ENCODE data around the gene SERHL2.
"Not testable (repeated sequence)": the region's sequence is repeated elsewhere in the genome, so short reads cannot be mapped to it uniquely, and the experiment has no call there.

SERHL2 gene, protein sequence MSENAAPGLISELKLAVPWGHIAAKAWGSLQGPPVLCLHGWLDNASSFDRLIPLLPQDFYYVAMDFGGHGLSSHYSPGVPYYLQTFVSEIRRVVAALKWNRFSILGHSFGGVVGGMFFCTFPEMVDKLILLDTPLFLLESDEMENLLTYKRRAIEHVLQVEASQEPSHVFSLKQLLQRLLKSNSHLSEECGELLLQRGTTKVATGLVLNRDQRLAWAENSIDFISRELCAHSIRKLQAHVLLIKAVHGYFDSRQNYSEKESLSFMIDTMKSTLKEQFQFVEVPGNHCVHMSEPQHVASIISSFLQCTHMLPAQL

DNA sequence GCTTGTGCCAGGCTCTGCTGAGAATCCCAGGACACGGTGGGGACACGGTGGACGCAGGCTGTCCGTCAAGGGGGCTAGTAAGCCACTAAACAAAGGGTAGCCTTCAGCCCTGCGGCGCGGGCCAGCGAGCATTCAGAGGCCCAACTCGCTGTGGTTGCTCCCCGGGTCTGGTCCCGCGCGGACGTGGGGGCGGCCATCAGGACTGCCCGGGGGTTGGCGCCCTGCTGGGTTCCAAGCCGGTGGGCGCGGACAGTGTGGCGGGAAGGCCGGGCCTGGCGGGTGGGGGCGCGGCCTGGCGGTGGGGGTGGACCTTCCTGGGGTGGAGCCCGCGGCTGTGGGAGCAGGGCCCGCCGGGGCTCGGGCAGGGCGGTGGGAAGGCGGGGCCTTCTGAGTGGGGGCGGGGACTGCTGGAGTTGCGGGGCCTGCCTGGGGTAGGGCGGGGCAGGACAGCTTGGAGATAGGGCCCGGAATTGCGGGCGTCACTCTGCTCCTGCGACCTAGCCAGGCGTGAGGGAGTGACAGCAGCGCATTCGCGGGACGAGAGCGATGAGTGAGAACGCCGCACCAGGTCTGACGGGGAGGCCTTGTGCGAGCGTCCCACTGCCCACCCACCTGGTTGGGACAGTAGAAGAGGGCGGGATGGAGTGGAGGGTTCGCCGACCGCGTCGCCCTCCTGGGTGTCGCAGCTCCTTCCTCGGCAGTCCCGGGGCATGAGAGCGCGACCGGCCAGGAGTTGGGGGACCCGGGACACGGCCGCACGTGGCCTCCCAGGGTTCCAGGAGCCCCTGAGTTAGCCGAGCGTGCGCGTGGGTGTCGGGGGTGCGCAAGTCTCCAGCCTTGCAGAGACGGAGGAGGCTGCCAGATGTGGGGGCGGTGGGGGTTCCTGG lies at the start of gene SERHL2:
Gene SERHL2 (plus strand): TSS at position 482 of the 887 bp plus-strand sequence. CDS start 65 bp downstream, at position 547.
- peak; percentile 48 for DNase-seq

DNA sequence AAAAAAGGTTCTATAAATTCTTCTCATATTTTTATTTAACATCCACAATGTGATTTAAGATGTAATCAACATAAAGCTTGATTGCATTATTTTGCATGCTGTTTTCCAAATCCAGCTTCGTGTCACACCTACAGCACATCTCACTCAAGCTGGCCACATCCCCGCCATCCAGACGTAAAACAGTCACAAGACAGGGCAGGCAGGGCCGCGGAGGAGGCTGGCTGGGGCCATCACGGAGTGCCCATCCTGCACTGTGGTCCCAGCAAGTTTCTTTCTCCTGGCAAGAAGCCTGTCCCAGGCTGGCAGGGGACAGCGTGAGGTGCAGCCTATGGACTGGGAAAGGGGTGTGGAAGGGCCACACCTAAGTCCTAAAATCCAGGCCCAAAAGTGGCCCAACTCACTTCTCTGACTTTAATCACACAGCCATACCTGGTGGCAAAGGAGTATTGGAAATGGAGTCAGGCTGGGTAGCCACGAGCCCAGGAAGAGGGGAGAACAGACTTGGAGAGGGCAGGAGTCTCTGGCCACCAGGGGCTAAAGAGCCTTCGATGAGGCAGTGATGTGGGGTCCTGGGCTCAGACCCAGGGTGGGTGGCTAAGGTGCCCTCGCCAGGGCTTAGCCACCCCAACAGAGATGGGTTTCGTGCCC lies 45.3 kb upstream of the SERHL2 start:
- not testable (repeated sequence) for DNase-seq

DNA sequence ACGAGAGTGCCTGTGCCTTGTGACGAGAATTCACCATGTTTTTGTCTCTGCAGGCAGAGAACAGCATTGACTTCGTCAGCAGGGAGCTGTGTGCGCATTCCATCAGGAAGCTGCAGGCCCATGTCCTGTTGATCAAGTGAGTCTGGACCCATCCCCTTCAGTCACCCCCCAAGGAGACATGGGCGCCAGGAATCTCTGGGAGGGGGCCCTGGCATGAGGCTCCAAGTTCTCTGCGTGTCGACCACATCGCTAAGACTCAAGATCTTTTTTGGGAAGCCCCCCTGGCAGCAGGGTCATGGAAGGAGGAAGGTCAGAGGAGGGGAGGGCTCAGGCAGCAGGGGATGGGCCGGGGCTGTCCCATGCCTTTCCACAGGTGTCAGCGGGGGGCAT lies 44.8 kb upstream of the SERHL2 start:
- DNase-seq: not testable (repeated sequence)

DNA sequence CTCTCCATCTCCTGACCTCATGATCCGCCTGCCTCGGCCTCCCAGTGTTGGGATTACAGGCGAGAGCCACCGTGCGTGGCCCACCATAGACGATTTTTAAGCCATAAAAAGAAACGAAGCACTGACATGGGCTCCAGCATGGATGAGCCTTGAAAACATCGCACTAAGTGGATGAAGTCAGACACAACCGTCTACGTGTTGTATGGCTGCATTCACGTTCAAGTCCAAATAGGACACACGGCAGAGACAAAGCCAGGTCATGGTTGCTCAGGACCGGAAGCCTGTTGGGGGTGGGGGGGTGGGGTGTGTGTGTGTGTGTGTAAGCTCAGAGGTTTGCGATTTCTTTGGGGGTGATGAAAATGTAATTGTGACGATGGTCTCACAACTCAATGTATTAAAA lies 44.2 kb upstream of the SERHL2 start:
- DNase-seq: no peak

DNA sequence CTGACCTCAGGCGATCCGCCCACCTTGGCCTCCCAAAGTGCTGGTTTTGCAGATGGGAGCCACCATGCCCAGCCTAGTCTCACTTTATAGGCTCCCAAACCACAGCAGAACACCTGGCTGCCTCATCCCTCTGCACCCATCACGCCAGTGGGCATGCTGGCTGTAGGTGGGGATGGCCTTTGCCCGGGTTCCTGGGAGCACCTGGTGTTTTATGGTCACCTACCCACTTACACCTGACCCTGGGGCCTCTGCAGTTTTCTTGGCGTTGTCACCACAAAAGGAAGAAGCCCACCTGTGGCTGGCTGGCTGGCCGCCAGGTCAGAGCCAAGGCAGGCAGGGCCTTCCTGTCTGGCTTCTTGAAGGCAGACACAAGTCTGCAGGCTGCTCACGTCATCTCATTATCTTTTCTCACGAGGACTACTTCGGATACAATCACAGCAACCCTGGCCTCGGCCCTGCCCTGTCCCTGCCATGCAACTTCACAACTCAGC lies 42.3 kb upstream of the SERHL2 start:
- no peak for DNase-seq

DNA sequence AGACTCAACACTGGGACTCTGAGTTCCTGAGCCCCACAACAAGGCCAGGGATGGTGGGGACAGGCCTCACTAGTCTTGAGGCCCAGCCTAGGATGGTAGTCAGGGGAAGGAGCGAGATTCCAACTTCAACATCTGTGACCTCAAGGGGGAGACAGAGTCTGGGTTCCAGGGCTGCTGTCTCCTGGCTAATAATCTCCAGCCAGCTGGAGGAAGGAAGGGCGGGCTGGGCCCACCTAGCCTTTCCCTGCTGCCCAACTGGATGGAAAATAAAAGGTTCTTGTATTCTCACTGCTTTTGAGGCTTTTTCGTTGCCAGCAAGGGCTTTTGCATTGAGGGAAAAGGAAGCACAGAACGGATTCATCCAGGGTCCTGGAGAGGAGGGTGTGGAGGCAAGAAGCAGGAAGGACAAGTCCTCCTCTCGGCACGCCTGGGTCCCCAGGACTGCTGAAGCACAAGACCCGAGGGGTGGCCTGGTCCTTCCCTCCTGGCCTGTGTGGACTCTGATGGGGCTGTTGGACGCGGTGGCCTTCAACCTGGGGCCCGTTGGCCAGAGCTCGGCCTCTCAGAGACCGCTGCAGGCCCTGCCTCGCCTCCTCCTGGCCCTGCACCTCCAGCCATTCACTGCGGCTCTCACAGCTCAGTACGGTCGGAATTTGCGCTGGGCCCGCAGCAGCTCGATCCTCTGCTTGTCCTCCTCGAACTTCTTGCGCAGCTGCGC lies 41.3 kb upstream of the SERHL2 start:
- not testable (repeated sequence) for DNase-seq

DNA sequence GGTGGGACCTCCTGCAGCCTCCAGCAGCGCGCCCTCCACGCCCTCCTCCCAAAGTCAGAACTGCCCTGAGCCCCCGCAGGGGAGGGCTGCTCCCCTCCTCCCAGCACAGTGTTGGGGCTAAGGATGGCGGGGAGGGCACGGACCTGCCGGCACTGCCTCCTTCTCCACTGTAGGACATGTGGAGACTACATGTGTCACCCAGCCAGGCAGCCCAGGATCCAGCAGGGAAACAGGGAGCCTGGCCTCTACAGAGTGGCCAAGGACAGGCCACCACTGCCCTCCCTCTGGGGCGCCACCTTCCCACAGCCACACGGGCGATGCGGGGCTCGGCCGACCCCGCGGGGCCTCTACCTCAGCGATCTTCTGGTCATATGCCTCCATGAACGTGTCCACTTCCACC lies 39.4 kb upstream of the SERHL2 start:
- DNase-seq: not testable (repeated sequence)

DNA sequence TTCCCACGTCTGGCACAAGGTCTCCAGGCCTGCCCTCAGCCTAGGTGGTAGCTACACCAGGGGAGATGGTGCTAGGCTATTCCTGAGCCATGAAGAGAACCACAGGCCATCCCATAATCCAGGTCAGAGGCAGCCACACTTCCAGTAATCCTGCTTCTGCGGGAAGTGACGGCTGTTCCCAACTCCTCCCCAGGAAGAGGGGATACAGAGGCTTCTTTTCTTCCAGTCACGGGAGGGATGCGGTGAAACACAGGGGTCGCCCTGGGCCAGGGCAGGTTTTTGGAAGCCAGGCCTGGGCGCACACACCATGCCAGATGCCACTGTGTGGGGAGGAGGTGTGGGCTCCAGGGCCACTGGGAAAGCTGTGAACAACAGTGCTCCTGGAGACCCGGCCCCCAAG lies 38.5 kb upstream of the SERHL2 start:
- not testable (repeated sequence) for DNase-seq

DNA sequence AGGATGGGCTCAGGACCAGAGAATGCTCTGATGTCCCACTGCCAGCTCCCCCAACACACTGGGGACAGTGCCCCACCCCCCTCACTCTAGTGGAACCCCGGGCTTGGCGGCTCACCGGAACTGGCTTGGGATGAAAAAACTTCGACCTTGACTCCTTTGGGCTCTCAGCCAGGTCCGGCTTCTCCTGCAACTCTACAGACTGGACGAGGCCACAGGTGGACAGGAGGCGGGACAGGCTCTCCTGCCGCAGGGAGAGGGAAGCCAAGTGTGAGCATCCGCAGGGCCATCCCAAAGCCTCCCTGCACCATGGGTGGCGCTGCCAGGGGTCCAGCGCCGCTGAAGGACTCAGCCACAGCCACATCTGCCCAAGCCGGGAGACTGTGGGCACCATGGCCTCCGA lies 37.9 kb upstream of the SERHL2 start:
- no peak for DNase-seq

DNA sequence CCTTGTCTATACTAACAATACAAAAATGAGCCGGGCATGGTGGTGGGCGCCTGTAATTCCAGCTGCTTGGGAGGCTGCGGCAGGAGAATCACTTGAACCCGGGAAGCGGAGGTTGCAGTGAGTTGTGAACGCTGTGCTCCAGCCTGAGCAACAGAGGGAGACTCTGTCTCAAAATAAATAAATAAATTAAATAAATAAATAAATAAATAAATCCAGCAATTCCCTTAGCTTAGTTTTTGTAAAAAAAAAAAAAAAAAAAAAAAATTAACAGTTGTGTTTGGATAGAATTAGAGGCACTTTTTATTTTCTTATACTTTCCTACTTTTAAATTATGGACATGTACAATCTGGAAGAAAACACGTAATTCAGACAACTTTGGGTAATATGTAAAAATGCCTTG lies 36.7 kb upstream of the SERHL2 start:
- not testable (repeated sequence) for DNase-seq

DNA sequence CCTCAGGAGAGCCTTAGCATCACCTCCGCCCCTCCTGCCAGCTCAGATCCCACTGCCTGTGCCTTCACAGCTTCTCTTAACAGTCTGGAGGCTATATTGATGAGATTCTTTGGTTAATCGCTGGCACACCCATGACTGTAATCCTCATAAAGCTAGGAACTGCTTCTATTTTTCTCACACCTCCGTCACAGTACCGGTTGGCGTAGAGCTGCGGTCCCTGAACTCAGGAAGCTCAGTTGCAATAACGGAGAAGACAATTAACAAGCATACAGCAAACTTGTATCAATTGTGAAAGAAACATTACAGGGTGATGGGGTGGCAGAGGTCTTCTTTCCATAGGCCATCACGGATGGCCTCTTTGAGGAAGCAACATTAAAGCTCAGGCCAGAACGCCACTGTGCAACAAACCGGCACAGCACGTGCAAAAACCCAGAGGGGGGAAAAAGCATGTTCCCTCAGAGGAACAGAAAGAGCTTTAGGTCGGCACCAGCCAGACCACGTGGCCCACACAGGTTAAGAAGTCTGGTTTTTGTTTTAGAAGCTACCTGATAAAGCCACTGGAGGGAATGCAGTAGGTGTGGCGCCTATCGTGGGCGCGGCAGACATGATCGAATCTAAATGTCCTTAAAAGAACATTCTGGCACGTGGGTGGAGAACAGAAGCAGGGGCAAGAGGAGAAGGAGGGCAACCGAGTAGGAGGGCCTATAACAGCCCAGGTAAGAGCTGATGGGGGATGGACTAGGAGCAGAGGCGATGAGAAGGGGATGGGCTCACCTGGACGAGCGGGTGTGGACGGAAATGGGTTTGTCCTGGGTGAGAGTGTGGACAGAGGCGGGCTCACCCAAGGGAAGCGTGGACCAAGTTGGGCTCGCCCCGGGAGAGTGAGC lies 34.9 kb upstream of the SERHL2 start:
- not testable (repeated sequence) for DNase-seq

DNA sequence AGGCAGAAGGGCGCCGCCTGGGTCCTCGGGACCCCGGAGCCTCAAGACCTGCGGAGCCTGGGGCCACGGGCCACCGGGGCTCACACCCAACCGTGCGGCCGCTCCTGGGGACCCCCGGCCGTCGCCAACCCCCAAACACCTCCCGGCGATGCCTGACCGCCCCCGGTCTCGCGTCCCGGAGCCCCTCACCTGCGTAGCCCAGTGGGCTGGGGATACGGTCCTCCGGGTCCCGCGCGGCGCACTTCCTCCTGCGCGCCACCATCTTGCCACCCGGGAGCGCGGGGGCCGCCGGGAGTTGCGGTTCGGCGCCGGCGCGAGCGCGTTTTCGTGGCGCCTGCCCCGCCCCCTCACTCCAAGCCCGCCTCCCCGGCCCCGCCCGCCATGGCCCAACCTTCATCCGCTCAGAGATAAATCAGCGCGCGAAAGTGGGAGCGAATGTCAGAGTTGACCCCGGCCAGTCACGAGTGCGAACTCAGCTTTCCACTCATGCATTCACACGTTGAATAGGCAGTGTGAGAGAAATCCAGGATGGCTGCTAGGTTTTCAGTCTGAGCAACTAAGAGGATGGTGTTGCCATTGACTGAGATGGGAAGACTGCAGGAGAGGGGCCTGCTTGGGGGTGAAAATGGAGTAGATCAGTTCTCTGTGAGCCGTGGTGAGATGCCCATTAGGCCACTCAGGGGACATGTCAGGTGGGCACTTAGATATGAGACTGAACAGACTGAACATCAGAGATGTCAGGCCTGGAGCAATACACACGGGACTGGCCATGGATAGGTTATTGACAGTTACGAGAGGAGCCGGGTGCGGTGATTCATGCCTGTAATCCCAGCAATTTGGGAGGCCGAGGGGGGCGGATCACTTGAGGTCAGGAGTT lies 34.0 kb upstream of the SERHL2 start, which contains the start of gene RRP7A:
Gene RRP7A (minus strand): TSS at position 272 of the 877 bp plus-strand sequence. CDS start 10 bp downstream, at position 262.
- peak; percentile 45 for DNase-seq

DNA sequence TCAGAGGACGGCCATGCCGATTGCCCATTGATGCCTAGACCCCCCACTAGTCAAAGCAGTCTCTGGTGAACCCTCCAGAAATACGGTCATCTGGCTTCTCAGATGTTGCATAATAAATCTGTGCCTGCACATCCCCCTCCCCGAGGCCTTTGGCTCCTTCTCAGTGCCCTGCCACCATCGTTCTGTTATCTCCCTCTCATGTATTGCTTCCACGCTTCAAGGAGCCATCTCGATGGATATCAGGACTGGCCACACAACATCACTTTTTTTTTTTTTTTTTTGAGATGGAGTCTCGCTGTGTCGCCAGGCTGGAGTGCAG lies 32.6 kb upstream of the SERHL2 start:
- DNase-seq: no peak

DNA sequence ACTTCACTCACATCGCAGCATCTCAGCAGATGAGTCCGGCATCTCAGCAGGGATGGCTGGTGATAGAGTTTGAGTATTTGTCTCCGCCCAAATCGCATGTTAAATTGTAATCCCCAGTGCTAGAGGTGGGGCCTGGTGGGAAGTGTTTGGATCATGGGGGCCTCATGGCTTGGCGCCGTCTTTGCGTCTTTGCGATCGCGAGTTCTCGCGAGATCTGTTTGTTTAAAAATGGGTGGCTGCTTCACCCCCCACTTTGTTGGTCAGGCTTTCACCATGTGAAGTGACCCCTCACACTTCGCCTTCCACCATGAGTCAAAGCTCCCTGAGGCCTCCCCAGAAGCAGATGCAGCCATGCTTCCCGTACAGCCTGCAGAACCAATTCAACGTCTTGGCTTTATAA lies 31.2 kb upstream of the SERHL2 start:
- no peak for DNase-seq

DNA sequence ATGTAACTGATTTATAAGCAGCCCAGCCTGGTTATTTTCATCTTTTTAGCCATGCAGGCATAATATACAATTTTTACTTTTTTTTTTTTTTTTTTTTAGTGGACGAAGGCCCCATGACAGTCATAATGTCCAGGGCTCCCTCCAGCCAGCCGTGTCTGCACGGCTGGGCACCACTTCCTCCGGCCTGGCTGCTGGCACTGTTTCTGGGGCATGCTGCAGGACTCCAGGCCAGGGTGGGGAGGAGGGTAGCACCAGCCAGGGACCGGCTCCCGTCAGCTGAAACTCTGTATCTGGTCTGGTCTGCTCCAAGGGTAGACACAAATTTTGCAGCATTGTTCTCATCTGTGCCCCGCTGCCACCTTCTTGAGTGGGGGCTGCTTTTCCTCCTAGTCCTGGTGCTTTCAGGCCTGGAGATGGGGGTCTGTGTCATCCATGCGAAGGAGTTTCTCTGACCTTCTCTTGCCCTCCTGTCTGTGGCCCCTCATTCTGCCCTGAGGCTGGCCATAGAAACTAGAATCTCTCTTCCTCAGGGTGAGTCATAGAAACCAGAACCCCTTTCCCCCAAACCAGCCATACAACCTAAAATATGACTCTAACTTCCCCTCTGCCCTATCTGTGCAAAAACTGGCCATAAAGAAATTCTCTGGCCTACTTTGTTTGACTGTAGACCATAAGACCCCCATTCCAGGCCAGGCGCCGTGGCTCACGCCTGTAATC lies 25.0 kb upstream of the SERHL2 start:
- no peak for DNase-seq

DNA sequence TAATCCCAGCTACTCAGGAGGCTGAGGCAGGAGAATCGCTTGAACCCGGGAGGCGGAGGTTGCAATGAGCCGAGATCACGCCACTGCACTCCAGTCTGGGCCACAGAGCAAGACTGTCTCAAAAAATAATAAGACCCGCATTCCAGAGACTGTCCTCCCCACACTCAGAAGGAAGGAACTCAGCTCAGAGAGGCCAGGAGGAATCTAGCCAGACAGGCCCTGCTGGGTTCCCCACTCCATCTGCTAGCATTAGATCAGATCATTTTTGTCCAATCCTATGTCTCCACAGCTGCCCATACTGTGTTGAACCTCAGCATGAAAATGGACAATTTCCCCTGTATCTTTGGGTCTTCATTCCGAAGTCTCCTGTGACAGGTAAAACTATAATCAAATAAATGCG lies 24.3 kb upstream of the SERHL2 start:
- DNase-seq: not testable (repeated sequence)

DNA sequence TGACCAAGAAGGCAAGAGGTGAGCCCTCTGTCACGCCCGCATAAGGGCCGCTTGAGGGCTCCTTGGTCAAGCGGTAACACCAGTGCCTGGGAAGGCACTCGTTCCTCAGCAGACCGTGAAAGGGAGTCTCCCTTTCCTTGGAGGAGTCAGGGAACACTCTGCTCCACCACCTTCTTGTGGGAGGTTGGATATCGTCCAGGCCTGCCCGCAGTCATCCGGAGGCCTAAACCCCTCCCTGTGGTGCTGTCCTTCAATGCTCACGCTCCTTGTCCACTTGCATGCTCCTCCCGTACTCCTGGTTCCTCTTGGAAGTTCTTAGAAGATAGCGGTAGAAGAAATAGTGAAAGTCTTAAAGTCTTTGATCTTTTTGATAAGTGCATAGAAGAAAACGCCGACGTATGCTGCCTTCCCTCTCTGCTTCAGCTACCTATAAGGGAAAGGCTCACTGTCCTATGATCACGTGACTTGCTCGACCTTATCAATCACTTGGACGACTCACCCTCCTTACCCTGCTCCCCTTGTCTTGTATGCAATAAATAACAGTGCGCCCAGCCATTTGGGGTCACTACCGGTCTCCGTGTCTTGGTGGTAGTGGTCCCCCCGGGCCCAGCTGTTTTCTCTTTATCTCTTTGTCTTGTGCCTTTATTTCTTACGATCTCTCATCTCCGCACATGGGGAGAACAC lies 22.2 kb upstream of the SERHL2 start:
- DNase-seq: not testable (repeated sequence)

DNA sequence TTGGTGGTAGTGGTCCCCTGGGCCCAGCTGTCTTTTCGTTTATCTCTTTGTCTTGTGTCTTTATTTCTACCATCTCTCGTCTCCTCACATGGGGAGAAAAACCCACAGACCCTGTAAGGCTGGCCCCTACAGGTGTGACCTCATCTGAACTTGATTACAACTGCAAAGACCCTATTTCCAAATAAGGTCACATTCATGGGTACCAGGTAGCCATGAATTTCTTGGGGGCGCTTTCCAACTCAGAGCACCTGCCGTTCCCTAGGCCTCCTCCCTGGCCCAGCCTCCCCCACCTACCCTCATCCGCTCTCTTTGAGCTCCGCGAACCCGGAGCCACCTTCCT lies 20.1 kb upstream of the SERHL2 start:
- DNase-seq: no peak

DNA sequence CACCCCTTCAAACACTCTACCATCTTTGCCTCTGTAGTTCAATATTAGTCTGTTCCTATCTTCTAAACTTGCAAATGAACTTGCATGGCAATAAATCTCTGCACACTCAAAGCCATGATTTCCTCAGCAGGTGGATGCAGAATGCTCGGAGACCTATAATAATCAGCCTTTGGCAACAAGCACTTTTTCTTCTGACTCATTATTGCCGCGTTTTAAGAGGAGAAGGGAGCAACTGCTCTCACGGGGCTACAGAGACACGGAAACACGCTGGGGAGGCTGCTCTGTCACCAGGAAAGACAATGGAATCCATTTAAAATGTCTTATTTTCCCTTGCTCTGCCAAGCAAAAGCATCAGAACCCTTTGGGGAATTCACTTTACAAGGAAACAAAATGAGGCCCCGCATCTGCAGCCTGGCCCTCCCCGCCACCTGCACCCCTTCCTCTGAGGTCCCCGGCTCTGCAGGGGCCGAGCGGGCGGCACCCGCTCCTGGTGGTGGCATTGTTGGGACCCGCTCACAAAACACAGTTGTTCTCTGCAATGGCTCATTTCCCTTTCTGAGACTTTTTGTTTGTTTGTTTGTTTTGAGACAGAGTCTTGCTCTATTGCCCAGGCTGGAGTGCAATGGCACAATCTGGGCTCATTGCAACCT lies 18.5 kb upstream of the SERHL2 start:
- not testable (repeated sequence) for DNase-seq

All from NCI-H1105 treated with DMSO at 0.1 percent for 48 hours (cell line).